Anterior cingulate cortex (tissue), 58 donors: ENCODE measurements around the gene HIP1.
"Not testable (repeated sequence)": the region's sequence is repeated elsewhere in the genome, so short reads cannot be mapped to it uniquely, and the experiment has no call there.

Source experiments
- DNase-seq, 58 donors: peaks; one replicate each; lab custom pipeline; 2025; lab: John Stamatoyannopoulos, UW

HIP1 gene

DNA sequence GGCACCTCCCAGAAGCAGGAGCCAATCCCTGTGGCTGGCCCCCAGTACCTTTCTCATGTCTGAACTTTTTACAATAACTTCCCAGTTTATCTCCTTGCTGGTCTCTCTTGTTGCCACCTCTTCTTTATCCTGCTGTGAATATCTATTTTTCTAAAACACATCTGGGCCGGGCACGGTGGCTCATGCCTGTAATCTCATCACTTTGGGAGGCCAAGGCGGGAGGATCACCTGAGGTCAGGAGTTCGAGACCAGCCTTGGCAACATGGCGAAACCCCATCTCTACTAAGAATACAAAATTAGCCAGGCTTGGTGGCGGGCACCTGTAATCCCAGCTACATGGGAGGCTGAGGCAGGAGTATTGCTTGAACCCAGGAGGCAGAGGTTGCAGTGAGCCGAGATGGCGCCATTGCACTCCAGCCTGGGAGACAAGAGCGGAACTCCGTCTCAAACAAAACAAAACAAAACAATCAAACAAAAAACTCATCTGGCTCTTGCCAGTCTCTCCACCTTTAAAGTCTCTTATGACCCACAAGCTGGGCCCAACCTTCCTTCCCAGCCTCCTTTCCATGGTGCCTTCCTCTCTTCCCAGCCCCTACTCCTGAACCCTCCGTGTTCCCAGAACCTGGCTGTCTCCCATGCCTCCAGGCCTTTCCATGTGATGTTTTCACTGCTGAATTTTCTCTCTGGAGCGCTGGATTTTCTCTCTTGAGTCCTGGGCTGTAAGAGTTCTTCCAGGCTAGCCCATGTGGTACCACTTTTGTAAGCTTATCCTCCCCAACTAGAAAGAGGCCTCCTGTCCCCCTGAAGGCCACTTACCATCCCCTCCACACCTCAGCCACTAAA, 51.3 kb downstream of the HIP1 start:
- DNase-seq, result peak in 9 of 58 donors; percentile 9 to 49 (median 29)

DNA sequence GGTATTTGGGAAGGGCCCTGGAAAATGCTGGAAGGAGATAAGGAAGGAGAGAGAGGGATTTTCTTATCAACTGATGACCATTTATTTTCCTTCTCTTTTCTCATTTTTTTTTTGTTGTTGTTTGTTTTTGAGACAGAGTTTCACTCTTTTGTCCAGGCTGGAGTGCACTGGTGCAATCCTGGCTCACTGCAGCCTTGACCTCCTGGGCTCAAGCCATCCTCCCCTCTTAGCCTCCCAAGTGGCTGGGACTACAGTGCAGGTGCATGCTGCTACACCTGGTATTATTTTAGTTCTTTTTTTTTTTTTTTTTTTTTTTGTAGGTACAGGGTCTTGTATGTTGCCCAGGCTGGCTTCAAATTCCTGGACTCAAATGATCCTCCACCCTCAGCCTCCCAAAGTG, 52.2 kb downstream of the HIP1 start:
- no peak for DNase-seq

DNA sequence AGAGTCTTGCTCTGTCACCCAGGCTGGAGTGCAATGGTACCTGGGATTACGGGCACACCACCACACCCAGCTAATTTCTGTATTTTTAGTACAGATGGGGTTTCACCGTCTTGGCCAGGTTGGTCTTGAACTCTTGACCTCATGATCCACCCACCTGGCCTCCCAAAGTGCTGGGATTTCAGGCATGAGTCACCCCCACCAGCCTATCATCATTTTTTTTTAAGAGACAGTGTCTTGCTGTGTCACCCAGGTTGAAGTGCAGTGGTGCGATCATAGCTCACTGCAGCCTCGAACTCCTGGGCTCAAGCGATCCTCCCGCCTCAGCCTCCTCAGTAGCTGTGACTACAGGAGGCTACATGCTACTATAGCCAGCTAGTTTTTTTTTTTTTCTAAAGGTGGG, 56.7 kb downstream of the HIP1 start:
- not testable (repeated sequence) for DNase-seq

DNA sequence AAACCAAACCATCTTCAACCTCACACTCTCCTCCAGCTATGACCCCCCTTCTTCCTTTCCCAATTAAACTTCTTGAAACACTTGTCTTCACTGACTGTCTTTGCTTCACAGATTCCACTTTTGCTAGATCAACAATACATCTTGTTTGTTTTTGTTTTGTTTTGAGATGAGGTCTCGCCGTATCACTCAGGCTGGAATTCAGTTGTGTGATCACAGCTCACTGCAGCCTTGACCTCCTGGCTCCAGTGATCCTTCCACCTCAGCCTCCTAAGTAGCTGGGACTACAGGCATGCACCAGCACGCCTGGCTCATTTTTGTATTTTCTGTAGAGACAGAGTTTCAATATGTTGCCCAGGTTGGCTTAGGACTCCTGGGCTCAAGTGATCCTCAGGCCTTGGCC, 59.7 kb downstream of the HIP1 start:
- no peak for DNase-seq

DNA sequence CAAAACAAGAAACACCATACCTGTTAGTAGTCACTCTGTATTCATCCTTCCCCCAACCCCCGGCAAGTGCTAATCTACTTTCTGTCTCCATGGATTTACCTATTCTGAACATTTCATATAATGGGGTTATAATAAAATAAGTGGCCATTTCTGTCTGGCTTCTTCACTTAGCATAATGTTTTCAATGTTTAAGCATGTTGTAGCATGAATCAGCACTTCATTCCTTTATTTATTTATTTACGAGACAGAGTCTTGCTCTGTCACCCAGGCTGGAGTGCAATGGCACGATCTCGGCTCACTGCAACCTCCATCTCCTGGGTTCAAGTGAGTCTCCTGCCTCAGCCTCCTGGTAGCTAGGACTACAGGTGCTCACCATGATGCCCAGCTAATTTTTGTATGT, 69.2 kb downstream of the HIP1 start:
- no peak for DNase-seq

DNA sequence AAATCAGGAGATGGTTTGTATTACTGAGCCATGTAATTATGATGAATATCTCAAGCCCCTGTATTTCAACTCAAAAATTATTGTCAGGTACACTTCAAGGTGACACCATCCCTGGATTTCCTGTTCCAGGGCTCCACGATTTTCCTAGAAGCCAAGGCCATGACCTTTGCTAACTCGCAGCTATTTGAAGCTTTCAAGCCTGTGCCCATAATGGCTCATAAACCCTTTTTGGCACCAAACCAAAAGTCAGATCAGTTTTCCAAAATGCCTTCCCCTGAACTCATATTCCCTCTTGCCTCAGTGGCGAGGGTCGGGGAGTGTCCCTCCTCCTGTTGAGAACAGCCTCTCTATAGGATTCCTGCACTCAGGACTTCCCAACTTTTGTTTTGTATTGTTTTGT, 70.8 kb downstream of the HIP1 start:
- no peak for DNase-seq

DNA sequence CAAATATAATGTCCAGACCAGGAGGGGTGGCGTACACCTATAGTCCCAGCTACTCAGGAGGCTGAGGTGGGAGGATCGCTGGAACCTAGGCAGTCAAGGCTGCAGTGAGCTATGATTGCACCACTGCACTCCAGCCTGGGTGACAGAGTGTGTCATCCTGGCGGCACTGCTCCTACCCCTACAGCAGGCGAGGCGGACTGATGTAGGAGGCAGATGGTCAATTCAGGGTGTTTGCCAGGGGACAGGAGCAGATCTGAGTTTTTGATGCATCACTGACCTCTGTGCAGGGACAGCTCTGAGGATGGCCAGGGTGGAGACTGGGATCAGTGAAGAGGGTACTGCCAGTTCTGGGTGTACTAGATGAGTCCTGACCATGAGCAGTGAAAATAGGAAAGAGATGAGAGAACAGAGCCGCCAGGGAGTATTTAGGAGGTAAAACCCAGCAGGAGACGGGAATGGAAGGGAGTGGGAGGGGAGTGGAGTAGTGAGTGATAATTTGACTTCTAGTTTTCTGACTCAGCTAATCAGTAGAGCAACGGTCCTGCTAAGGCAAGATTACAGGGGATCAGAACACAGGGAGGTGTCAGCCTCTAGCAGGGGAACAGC, 75.3 kb downstream of the HIP1 start:
- peak in 9 of 58 donors; percentile 12 to 39 (median 19) for DNase-seq

DNA sequence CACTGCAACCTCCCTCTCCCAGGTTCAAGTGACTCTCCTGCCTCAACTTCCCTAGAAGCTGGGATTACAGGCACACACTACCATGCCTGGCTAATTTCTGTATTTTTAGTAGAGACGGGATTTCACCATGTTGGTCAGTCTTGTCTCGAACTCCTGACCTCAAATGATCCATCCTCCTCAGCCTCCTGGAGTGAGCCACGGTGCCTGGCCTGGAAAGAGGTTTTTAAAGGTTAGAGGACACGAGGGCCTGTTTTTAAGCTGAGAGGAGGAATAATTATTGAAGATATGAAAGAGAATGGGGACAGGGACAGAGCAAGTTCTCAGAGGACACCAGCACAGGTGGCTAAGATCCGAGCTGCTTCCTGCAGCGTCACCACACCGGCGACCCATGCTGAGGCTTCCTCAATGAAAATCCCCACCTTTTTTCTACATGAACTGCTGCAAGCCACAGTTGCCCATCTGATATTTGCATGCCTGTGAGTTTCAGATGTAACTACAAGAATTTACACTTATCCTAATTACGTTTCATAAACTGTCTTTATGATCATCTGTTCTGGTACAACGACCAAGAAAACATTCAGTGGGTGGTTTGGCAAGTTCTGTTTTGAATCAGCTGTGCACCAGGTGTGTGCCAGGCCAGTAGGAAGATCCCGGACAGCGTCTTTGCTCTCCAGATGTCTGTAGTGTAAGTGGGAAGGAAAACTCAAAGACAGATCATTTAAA, 76.0 kb downstream of the HIP1 start:
- DNase-seq, result no peak

DNA sequence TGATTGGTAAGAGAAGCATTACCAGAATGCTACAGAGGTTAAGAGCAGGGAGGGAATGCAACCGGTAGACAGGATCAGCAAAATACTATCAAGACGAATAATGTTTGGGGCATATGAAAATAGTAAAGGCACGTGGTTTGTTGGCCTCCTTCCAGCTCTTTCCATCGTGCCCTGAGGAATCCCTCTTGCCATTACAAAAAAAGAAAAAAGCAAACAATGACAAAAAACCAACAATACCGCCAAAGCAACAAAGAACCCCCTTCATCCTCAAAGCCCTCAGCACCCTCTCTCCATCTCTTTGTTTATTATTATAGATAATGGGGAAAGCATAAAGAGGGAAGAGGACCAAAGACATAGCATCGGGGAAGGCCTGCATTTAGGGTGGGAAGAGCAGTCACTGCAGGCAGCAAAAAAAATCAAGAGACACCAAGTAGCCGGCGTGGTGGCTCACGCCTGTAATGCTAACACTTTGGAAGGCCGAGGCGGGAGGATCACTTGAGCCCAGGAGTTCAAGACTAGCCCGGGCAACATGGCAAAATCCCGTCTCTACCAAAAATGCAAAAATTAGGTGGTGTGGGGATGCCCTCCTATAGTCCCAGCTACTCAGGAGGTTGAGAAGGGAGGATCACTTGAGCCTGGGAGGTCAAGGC, 78.0 kb downstream of the HIP1 start:
- peak in 20 of 58 donors; percentile 6 to 68 (median 39) for DNase-seq

DNA sequence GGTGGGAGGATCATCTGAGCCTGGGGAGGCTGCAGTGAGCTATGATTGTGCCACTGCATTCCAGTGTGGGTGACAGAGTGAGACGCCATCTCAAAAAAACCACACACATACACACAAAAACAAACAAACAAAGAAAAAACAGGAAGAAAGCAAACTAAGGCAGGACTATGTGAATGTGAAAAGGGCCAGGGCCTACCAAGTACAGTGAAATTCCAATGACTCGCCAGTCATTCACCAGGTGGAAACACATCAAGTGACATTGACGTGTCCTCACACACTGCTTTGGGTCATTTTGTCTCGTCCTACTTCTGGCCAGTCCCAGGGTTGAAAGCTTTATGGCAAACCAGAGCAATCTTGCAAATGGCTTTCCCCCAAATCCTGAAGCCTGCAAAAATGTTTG, 79.9 kb downstream of the HIP1 start:
- peak in 1 of 58 donors; percentile 4 for DNase-seq

DNA sequence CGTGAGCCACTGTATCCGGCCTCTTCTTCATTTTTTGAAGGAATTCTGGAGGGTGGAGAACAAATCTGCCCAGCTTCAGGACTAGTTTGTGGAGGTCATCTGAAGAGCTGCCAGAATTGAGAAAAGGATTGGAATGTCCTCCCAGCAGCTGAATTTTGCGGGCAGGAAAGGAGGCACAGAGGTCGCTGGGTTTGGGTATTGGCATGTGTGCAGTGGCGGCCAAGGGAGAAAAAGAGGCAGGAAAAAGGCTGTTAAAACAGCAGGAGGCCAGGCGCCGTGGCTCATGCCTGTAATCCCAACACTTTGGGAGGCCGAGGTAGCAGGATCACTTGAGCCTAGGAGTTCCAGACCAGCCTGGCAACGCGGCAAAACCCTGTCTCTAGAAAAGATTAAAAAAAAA, 80.4 kb downstream of the HIP1 start:
- DNase-seq, result no peak

DNA sequence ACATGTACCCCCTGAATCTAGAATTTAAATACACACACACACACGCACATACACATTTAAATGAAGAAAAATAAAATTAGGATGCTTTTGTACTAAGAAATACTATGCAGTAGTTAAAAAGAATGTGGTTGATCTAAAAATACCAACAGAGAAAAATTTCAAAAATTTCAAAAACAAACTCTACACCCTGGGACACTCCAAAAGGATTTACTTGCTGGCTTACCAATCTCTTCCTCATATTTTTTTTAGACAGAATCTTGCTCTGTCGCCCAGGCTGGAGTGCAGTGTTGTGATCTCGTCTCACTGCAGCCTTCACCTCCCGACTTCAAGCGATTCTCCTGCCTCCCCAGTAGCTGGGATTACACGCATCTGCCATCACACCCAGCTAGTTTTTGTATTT, 80.9 kb downstream of the HIP1 start:
- no peak for DNase-seq

DNA sequence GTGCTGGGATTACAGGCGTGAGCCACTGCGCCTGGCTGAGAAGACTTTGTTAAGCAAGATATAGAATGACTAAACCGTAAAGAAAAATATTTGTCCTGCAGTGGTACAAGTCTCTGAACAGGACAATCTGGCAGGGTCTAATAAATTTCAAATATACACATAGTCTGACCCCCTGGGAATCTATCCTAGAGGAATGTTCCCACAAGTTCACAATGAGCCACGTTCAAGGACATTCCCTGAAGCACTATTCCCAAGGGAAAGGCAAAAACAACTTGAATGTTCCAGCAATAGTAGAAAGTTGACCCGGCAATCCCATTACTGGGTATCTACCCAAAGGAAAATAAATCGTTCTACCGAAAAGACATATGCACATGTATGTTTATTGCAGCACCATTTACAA, 82.0 kb downstream of the HIP1 start:
- no peak for DNase-seq

DNA sequence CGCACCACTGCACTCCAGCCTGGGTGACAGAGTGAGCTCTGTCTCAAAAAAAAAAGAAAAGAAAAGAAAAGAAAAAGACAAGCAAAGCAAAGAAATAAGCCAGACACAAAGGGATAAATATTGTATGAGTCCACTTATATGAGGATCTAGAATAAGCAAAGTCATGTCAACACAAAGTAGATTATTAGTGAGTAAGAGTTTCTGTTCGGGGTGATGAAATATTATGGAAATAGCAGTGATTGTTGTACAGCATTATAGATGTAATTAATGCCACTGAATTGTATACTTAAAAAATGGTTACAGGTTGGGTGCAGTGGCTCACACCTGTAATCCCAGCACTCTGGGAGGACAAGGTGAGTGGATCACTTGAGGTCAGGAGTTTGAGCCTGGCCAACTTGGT, 83.2 kb downstream of the HIP1 start:
- no peak for DNase-seq

DNA sequence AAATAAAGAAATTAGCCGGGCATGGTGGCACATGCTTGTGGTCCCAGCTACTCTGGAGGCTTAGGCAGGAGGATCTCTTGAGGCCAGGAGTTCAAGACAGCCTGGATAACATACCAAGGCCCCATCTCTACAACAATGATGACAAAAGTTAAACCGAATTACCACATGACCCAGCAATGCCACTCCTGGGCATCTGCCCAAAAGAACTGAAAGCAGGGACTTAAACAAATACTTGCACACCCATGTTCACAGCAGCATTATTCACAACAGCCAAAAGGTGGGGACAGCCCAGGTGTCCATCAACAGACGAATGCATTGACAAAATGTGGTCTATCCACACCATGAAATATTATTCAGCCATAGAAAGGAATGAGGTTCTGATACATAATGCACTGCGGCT, 83.9 kb downstream of the HIP1 start:
- no peak for DNase-seq

DNA sequence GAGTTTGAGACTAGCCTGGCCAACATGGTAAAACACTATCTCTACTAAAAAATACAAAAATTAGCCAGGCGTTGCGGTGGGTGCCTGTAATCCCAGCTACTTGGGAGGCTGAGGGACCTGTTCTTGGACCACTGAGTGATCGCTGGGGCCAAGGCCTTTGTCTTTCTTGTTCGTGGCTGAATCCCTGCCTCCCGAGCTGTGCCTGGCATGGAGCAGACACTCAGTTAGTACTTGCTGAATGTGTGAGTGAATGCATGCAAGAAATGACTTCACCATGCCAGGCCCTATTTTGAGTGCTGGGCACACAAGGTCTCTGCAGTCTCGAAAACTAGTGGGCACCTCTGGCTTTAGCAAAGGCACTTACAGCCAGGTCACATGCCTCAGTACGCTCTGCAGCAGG, 85.1 kb downstream of the HIP1 start:
- no peak for DNase-seq

DNA sequence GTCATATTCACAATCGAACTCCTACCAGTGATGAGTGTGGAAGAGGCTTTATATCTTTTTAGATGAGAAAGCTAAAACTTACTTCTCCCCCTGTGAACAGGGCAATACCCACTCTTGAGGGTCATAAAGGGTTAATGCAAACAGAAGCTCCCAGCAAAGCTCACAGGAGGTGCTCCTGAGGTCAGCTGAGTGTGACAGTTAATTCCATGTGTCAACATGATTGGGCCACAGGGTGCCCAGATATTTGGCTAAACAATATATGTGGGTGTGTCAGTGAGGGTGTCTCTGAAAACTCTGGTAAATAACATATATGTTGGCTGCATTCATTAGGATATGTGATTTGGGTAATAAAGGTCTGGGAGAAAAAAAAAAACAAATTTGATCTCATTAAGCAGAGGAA, 86.0 kb downstream of the HIP1 start:
- no peak for DNase-seq

DNA sequence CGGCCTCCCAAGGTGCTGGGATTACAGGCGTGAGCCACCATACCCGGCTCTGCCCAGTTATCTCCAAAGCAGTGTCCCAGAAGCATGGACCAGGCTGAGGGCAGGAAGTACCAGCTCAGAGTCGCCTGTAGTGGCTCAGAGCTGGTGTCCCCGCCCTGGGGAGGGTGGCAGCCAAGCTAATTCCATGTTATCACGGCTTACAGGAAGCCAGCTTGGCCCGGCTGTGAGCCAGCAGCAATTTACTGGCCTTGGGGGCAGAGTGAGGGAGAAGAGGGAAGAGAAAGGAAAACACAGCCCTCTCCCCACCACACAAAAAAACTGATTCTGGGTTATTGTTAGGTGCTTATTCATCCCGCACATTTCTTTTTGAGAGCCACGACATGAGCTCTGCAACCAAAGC, 88.1 kb downstream of the HIP1 start:
- no peak for DNase-seq

DNA sequence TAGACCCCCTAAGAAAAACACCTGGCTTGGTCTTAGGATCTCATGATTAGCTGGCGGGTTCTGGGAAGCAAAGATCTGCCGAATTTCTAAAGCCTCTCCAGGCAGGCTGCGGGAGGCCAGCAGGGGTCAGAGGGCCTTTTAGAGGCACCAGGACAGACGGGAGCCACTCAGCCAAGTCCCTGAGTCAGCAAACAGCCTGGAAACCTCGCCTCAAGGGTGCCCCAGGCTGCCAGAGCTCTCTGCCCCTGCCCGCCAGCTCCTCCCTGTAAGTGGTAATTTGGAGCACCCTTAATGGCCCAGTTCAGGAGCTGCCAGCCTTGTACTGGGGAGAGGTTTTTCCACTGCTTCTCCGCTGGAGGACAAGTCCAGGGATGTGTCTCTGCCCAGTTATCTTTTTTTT, 88.7 kb downstream of the HIP1 start:
- DNase-seq, result peak in 3 of 58 donors; percentile 10 to 23 (median 21)

DNA sequence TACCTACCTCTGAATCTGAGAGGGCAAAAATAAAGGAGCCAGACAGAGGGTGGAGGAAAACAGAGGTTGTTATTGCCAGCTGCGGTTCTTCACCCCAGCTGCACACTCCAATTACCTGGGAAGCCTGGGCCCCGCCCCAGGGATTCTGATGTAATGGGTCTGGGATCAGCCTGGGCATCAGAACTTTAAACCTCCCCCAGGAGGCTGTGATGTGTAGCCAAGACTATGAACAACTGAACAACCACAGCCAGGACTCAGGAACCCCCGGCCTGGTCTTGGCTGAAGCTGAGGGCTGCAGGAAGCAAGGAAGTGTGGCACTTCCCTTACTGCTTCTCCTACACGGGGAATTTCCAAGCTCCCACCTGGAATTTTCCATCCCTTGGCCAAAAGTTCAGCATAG, 89.3 kb downstream of the HIP1 start:
- no peak for DNase-seq
